GM10266 (cell line): ENCODE results near the gene LENG8.

ENCODE experiments used
- DNase-seq: peaks from one replicate; pipeline ENCODE4 v3.0.0; 2012; ENCODE audit errors: extremely low spot score
- CTCF ChIP-seq: IDR thresholded peaks from 2 replicates; pipeline ENCODE4 v1.5.1; 2012; ENCODE audit warnings: mild to moderate bottlenecking, low read depth; ENCODE audit not compliant: control insufficient read depth, insufficient read depth; ENCODE audit errors: missing control alignments

Gene LENG8

GRCh38 chr19:54424660-54425381 is 24.2 kb upstream of the LENG8 start:
- no peak for TF ChIP-seq CTCF

GRCh38 chr19:54425382-54425723 is 23.6 kb upstream of the LENG8 start:
- no peak for DNase-seq
- TF ChIP-seq CTCF = no peak

More at GRCh38 chr19:54424660-54425381, 24.2 kb upstream of the LENG8 start:
- DNase-seq = no peak

GRCh38 chr19:54426291-54426931 is 22.6 kb upstream of the LENG8 start:
- DNase-seq = no peak
- no peak for TF ChIP-seq CTCF

- no peak for TF ChIP-seq CTCF
- DNase-seq = no peak
Measured at GRCh38 chr19:54427586-54427985, 21.4 kb upstream of the LENG8 start.

GRCh38 chr19:54428323-54429175 is 20.4 kb upstream of the LENG8 start:
- DNase-seq = no peak
- TF ChIP-seq CTCF = no peak

GRCh38 chr19:54429176-54429495 is 19.9 kb upstream of the LENG8 start:
- DNase-seq = peak; percentile 28
- TF ChIP-seq CTCF = no peak
